GM04504 (cell line): ENCODE results near the gene DNLZ.

Source experiments
- DNase-seq: peaks from one replicate; pipeline ENCODE4 v3.0.0-alpha.2; 2012; ENCODE audit warnings: low read depth

DNLZ gene

GRCh38 chr9:136375096-136375495 lies 11.6 kb upstream of the DNLZ start:
- no peak for DNase-seq

GRCh38 chr9:136374183-136374575 lies 10.6 kb upstream of the DNLZ start:
- no peak for DNase-seq

GRCh38 chr9:136373300-136374182 lies 10.0 kb upstream of the DNLZ start, which contains the start of gene CARD9:
TSS of gene CARD9 (minus strand) at chr9:136373669. CDS start at chr9:136372078, 1,591 bp downstream.
- DNase-seq = no peak

- DNase-seq = peak; percentile 64
Measured at GRCh38 chr9:136372561-136373299, 9.2 kb upstream of the DNLZ start.

GRCh38 chr9:136372006-136372405 lies 8.5 kb upstream of the DNLZ start:
- DNase-seq = no peak

GRCh38 chr9:136371533-136371880 lies 8.0 kb upstream of the DNLZ start:
- no peak for DNase-seq

- DNase-seq = no peak
Measured at GRCh38 chr9:136370687-136371532, 7.4 kb upstream of the DNLZ start.

- DNase-seq = no peak
Measured at GRCh38 chr9:136370037-136370436, 6.5 kb upstream of the DNLZ start.

GRCh38 chr9:136368190-136368589 lies 4.6 kb upstream of the DNLZ start:
- no peak for DNase-seq

- no peak for DNase-seq
Measured at GRCh38 chr9:136367296-136368145, 4.0 kb upstream of the DNLZ start.

GRCh38 chr9:136366826-136367225 lies 3.3 kb upstream of the DNLZ start:
- no peak for DNase-seq

GRCh38 chr9:136365775-136366222 lies 2.3 kb upstream of the DNLZ start:
- DNase-seq = no peak

- DNase-seq = no peak
Measured at GRCh38 chr9:136364942-136365774, 1.6 kb upstream of the DNLZ start.

GRCh38 chr9:136363949-136364748 lies 605 bp upstream of the DNLZ start:
- DNase-seq = no peak

GRCh38 chr9:136362450-136362784 lies 1.1 kb downstream of the DNLZ start:
- no peak for DNase-seq

- DNase-seq = no peak
Measured at GRCh38 chr9:136361754-136362449, 1.6 kb downstream of the DNLZ start.

GRCh38 chr9:136361047-136361753 lies 2.3 kb downstream of the DNLZ start:
- DNase-seq = no peak
